SKM-1 (cell line): ENCODE data around the gene JAM3.
"Not testable (repeated sequence)": the region's sequence is repeated elsewhere in the genome, so short reads cannot be mapped to it uniquely, and the experiment has no call there.

Experiments used
- DNase-seq: peaks from one replicate; lab custom pipeline; 2025; ENCODE audit not compliant: unreplicated experiment; lab: John Stamatoyannopoulos, UW

Gene JAM3

GRCh38 chr11:134062265-134063123, 6.4 kb upstream of the JAM3 start:
- DNase-seq = no peak

DNA sequence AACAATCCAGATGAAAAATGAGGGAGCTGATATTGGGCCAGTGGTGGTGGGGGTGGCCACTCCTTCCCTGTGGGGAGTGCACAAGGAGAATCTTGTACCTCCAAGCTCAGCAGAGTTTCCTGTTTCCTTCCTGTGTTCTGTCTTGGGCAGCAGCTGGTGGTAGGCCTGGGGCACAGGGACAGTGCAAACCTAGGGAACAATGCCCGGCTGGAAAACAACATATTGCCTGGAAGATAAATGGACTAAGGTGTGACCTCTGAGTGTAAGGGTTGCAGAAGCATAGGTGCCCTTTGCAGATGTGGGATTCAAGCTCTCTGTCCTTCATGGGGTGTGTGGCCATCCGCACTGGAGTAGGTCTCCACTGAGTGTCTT, 5.8 kb upstream of the JAM3 start:
- DNase-seq = no peak

DNA sequence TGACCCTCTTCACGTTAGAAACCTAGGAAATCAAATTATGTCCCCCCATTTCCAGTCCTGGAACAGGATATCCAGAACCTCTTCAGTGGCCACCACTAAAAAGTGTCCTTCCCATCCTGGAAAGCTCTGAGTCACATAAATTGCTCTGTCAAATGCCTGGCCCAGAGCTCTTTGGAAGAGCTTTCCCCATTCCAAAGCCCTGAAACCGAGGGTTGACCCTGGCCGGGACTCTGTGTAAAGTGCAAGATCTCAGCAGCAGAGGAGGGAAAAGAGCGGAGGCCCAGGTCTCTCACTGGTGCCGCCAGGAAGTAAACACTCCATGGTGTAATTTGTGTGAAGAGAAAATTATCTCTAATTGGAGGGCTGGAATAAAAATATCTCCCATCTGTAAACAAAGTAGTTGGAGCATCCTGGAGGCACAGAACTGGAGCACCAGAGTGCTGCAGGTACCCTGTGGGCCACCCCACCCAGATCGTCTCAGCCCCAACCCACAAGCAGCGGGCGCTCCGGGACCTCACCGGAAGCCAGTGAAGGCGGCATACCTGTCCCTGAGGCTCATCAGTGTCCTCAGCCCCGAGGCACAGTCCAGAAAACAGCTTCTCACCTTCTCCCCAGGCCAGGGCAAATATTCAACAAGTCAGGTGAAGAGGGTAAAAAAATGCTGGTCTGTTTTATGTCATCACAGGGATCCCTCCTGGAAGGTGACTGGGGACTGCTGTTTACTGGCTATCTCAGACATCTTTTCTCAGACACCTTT, 4.7 kb upstream of the JAM3 start:
- no peak for DNase-seq

DNA sequence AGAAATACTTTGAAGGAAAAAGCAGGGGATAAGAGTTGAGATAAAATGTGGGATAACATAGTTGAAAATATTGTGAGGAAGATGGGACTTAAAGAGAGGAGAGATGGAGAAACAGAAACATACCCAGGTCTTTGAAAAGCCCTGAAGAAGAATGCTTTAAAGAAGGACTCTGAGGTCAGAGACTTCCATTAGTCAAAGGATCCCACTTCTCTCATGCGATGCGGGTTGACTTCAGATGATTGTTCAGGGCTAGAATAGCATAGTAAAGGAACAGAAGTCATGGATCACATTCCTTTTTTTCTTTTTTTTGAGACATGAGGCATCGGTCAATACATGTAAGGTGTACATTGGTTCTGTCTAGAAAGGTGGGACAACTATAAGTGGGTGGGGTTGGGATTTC, 3.5 kb upstream of the JAM3 start:
- DNase-seq = no peak

GRCh38 chr11:134066943-134067885, 1.7 kb upstream of the JAM3 start:
- no peak for DNase-seq

GRCh38 chr11:134069426-134070341, 812 bp downstream of the JAM3 start:
- DNase-seq = no peak

GRCh38 chr11:134070342-134070845, 1.5 kb downstream of the JAM3 start:
- DNase-seq = no peak

DNA sequence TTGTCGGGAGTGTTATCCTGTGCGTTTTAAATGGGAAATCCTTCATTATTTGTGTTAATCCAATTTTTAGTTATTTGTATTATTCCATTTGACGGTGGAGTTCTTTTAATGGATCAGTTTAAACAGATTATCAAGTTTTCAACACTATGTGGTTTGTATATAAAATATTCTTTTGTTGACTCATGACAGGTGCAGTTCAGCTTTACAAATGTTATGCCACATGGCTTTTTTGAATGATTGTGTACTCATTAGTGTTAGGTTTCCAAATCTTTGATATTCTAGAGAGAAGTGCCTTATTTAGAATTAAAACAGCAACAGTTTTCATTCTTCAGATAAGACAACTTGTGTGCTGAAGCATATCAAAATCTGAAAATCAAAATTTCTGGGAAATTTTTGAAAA, 2.4 kb downstream of the JAM3 start:
- no peak for DNase-seq

GRCh38 chr11:134071766-134072402, 3.0 kb downstream of the JAM3 start:
- DNase-seq = no peak

DNA sequence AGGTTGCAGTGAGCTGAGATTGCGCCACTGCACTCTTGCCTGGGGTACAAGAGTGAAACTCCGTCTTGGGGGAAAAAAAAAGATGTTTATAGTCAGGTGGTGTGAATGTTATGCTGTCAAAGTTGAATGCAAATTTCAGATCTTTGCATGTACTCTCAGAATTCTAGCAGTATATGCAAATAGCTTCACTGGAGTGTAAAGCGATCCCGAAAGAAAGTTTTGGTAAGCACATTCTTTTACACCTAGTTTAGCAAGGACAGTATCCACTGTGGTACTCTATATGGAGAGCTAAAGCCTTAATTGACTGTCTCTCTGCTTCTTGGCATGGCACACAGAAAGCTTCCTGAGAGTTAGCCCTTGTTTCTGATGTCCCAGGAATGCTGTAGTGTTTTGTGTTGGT, 4.0 kb downstream of the JAM3 start:
- no peak for DNase-seq

DNA sequence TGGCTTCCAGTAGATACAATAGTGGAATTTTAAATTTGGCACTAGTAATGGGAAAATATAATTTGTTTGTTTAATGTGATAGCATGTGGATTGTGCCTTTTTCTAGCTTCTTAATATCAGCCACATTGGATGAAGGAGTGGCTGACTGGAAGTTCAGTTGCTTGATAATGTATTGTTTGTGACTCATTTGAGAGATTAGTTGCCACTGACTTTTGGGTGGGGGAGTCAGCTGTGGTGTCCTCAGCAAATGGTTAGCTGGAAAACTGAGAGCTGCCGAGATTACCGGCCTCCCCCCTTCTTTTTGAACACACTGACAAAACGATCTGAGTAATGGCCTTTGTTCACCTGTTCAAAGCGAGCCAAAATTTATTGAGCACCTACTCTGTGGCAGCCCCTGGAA, 5.5 kb downstream of the JAM3 start:
- DNase-seq = no peak

GRCh38 chr11:134074766-134075165, 5.9 kb downstream of the JAM3 start:
- no peak for DNase-seq

GRCh38 chr11:134079317-134079716, 10.4 kb downstream of the JAM3 start:
- no peak for DNase-seq

DNA sequence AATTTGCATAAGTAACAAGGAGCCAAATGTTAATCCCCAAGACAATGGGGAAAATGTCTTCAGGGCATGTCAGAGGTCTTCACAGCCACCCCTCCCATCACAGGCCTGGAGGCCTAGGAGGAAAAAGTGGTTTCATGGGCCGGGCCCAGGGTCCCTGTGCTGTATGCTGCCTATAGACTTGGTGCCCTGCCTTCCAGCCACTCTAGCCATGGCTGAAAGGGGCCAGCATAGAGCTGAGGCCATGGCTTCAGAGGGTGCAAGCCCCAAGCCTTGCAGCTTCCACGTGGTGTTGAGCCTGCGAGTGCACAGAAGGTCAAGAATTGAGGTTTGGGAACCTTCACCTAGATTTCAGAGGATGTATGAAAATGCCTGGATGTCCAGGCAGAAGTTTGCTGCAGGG, 12.4 kb downstream of the JAM3 start:
- not testable (repeated sequence) for DNase-seq

DNA sequence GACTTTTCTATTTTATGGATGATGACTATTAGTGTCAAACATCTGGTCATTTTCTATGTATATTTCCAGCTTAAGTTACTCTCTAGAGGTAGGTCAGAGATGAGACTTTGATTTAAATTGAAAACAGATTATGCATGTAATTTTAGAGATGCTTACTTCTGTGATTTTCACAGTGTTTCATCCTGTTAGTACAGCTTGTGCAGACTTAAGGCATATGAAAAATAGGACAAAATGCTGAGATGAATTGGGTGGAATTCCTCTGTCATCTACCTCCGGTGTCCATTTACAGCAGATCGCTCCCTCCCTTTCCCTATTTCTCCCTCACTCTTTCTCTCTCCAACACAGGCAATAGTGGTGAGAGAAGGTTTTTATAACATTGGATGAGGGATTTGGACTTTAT, 14.1 kb downstream of the JAM3 start:
- no peak for DNase-seq

- DNase-seq = no peak
Observed at GRCh38 chr11:134086376-134086775, 17.5 kb downstream of the JAM3 start.

GRCh38 chr11:134092006-134092405, 23.1 kb downstream of the JAM3 start:
- DNase-seq = not testable (repeated sequence)

DNA sequence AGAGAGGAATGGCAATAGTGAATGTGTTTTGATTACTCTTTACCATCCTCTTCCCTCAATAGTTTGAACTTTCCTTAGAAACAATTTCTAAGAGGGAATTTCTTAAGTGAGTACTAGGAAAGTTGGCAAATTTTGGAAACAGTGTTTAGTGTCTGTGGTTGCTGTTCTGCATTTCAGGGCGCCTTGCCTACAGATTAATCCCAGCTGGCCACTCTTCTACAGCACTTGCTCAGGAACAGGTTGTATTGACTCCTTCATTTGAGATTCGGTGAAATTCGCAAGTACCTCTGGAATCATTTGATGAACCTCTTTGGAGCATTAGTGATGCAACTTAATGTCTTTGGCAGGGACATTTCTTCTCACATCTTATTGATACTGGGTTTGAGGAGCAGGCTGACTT, 28.3 kb downstream of the JAM3 start:
- DNase-seq = no peak

- no peak for DNase-seq
Observed at GRCh38 chr11:134098566-134099184, 29.8 kb downstream of the JAM3 start.
